ENCODE measurements around the gene TCL1B.

Gene TCL1B

GRCh38 chr14:95690815-95691214, 4.6 kb downstream of the TCL1B start:
- H3K4me3 ChIP-seq (ENCODE audit: low read depth, low read length): no peak overlapping the region
- POLR2A ChIA-PET: no interaction called here
- TF ChIP-seq CTCF (IDR thresholded peaks at IDR 0.05; ENCODE audit: insufficient read depth, low read length, missing control alignments): no peak
- CTCF ChIA-PET: no interaction called here
- no peak for DNase-seq (ENCODE audit: low read depth, low spot score)

GRCh38 chr14:95691591-95691990, 5.4 kb downstream of the TCL1B start:
- POLR2A ChIA-PET: no interaction called here
- CTCF ChIA-PET: no interaction called here
- no peak for DNase-seq (ENCODE audit: low read depth, low spot score)
- no peak for TF ChIP-seq CTCF (IDR thresholded peaks at IDR 0.05; ENCODE audit: insufficient read depth, low read length, missing control alignments)
- H3K4me3 ChIP-seq (ENCODE audit: low read depth, low read length): no peak overlapping the region

GRCh38 chr14:95692109-95692508, 5.9 kb downstream of the TCL1B start:
- POLR2A ChIA-PET: no interaction called here
- CTCF ChIA-PET: no interaction called here
- TF ChIP-seq CTCF (IDR thresholded peaks at IDR 0.05; ENCODE audit: insufficient read depth, low read length, missing control alignments): no peak
- no peak for DNase-seq (ENCODE audit: low read depth, low spot score)
- H3K4me3 ChIP-seq (ENCODE audit: low read depth, low read length): no peak overlapping the region

GRCh38 chr14:95695051-95695450, 8.8 kb downstream of the TCL1B start:
- no peak overlapping the region for H3K4me3 ChIP-seq (ENCODE audit: low read depth, low read length)
- ChIA-PET CTCF (no interaction called here), POLR2A (no interaction called here)
- TF ChIP-seq CTCF (IDR thresholded peaks at IDR 0.05; ENCODE audit: insufficient read depth, low read length, missing control alignments): no peak
- DNase-seq (ENCODE audit: low read depth, low spot score): no peak

GRCh38 chr14:95695913-95696312, 9.7 kb downstream of the TCL1B start:
- no peak for DNase-seq (ENCODE audit: low read depth, low spot score)
- ChIA-PET CTCF (no interaction called here), POLR2A (no interaction called here)
- no peak for TF ChIP-seq CTCF (IDR thresholded peaks at IDR 0.05; ENCODE audit: insufficient read depth, low read length, missing control alignments)
- no peak overlapping the region for H3K4me3 ChIP-seq (ENCODE audit: low read depth, low read length)

GRCh38 chr14:95696741-95697140, 10.5 kb downstream of the TCL1B start:
- ChIA-PET CTCF (no interaction called here), POLR2A (no interaction called here)
- DNase-seq (ENCODE audit: low read depth, low spot score): no peak
- no peak for TF ChIP-seq CTCF (IDR thresholded peaks at IDR 0.05; ENCODE audit: insufficient read depth, low read length, missing control alignments)
- H3K4me3 ChIP-seq (ENCODE audit: low read depth, low read length): no peak overlapping the region
